IMR-90 (cell line): ENCODE measurements around the gene MALRD1.

Experiments used
- CTCF ChIP-seq: conservative IDR thresholded peaks from 2 replicates; pipeline ENCODE4 v1.5.1; 2012; ENCODE audit warnings: mild to moderate bottlenecking, low read depth, low read length, improper control_type of control experiment
- MAZ ChIP-seq: IDR thresholded peaks from 2 replicates; pipeline ENCODE4 v1.6.1; 2012; ENCODE audit warnings: low read depth, mild to moderate bottlenecking, low read length, improper control_type of control experiment, moderate library complexity, borderline replicate concordance
- MXI1 ChIP-seq: IDR thresholded peaks from 2 replicates; pipeline ENCODE4 v1.6.1; 2012; ENCODE audit warnings: low read depth, mild to moderate bottlenecking, low read length, moderate library complexity, borderline replicate concordance
- POLR2A ChIP-seq: IDR thresholded peaks from 2 replicates; pipeline ENCODE4 v1.6.1; 2012; ENCODE audit warnings: mild to moderate bottlenecking, low read depth, low read length
- RAD21 ChIP-seq: IDR thresholded peaks from 2 replicates; pipeline ENCODE4 v1.6.1; 2012; ENCODE audit warnings: low read length, improper control_type of control experiment
- RFX5 ChIP-seq: IDR thresholded peaks from 2 replicates; pipeline ENCODE4 v1.8.0; 2012; ENCODE audit warnings: low read depth, mild to moderate bottlenecking, low read length, moderate library complexity

GRCh38 chr10:19310066-19310465 lies 261.5 kb downstream of the MALRD1 start:
- TF ChIP-seq CTCF: no peak
- TF ChIP-seq MAZ: no peak
- TF ChIP-seq MXI1: no peak
- TF ChIP-seq POLR2A: no peak
- TF ChIP-seq RFX5: no peak
- no peak for TF ChIP-seq RAD21
